GM12891 (cell line): Measurements from ENCODE around the gene RTKN.
"Not testable (repeated sequence)": the region's sequence is repeated elsewhere in the genome, so short reads cannot be mapped to it uniquely, and the experiment has no call there.

Experiments used
- DNase-seq: peaks from one replicate; pipeline ENCODE4 v3.0.0; 2011; ENCODE audit warnings: low spot score; ENCODE audit not compliant: insufficient read length
- FAIRE-seq: peaks from 2 replicates; lab custom pipeline; 2011; peaks lifted over from hg19 to GRCh38; lab: Jason Lieb, UNC
- PAX5 ChIP-seq: IDR thresholded peaks from 2 replicates; pipeline ENCODE4 v1.6.1; 2011; ENCODE audit warnings: low read length, moderate library complexity, mild to moderate bottlenecking; ENCODE audit not compliant: insufficient read depth, severe bottlenecking
- POLR2A ChIP-seq: IDR thresholded peaks from 2 replicates; pipeline ENCODE4 v1.6.1; 2011; ENCODE audit warnings: low read depth, low read length, control low read depth
- POLR2AphosphoS5 ChIP-seq: IDR thresholded peaks from 2 replicates; pipeline ENCODE4 v1.6.1; 2011; ENCODE audit warnings: low read depth, low read length, control low read depth
- POU2F2 ChIP-seq: IDR thresholded peaks from 2 replicates; pipeline ENCODE4 v1.6.1; 2011; ENCODE audit warnings: low read depth, mild to moderate bottlenecking, control low read depth, low read length, moderate library complexity
- SPI1 ChIP-seq: IDR thresholded peaks from 2 replicates; pipeline ENCODE4 v1.6.1; 2011; ENCODE audit warnings: low read depth, low read length, control low read depth
- TAF1 ChIP-seq: IDR thresholded peaks from 2 replicates; pipeline ENCODE4 v1.6.1; 2011; ENCODE audit warnings: low read depth, low read length, control low read depth

Gene RTKN

GRCh38 chr2:74461187-74462053, 19.7 kb upstream of the RTKN start:
- TF ChIP-seq POLR2A, result no peak
- no peak for TF ChIP-seq POU2F2
- TF ChIP-seq PAX5, result no peak
- TF ChIP-seq POLR2AphosphoS5, result no peak
- no peak for TF ChIP-seq TAF1
- TF ChIP-seq SPI1, result no peak
- FAIRE-seq (no peak), DNase-seq (no peak)

GRCh38 chr2:74460187-74460586, 18.4 kb upstream of the RTKN start:
- FAIRE-seq, DNase-seq: not testable (repeated sequence)

- not testable (repeated sequence) for FAIRE-seq, DNase-seq
- TF ChIP-seq POLR2AphosphoS5 (peak; percentile 74), POLR2A (0 out of 2 replicates have a peak, but pooled peaks have one; percentile 33)
Observed at GRCh38 chr2:74459503-74460118, 17.9 kb upstream of the RTKN start.

GRCh38 chr2:74458938-74459363, 17.2 kb upstream of the RTKN start:
- FAIRE-seq (no peak), DNase-seq (no peak)
- no peak for TF ChIP-seq PAX5
- no peak for TF ChIP-seq SPI1
- no peak for TF ChIP-seq POU2F2
- TF ChIP-seq TAF1, result no peak
- no peak for TF ChIP-seq POLR2A
- TF ChIP-seq POLR2AphosphoS5, result no peak

DNA sequence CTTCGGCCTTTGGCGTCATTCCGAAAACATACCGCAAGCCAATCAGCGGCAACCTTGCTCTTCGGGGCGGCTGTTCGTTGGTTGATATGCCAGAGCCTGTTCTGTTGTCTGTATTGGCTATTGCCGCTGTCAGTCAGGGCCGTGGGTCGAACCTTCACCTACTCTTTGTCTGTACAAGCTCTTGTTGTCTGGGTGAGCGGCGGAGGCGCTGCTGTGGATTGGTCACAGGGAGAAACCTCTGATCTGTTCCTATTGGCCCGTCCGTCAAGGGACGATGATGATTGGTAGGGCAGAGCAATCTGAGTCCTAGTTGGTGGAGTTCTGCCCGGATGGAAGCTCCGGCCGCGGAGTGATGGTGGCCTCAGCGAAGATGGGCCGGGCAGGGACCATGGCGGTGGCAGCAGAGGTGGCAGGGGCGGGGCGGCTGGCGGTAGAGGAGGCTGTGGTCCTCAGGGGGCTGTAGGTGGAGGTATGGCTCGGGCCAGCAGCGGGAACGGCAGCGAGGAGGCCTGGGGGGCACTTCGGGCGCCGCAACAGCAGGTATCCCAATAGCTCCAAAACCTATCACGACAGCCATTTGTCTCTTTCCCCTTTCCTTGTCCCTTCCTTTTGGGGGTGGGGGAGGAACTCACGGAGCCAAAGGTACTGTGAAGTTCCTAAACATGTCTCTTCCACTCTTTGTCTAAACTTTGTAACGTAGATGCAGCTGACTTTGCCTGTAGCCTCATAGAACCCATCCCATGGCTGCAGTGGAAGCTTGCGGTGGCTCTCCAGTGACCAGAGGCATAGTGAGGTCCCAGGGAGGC, 16.6 kb upstream of the RTKN start, which contains the start of gene WBP1:
Gene WBP1, plus strand, starts transcription at position 307 of the 806 bp plus-strand sequence. Its CDS starts 165 bp downstream, at position 472.
- TF ChIP-seq POLR2AphosphoS5 (0 out of 2 replicates have a peak, but pooled peaks have one; percentile 7), POLR2A (peak; percentile 55; the same call in 1 of the 2 replicates), SPI1 (no peak), PAX5 (no peak), POU2F2 (0 out of 2 replicates have a peak, but pooled peaks have one; percentile 25), TAF1 (no peak)
- DNase-seq, result peak; percentile 89
- peak; percentile 96 for FAIRE-seq

DNA sequence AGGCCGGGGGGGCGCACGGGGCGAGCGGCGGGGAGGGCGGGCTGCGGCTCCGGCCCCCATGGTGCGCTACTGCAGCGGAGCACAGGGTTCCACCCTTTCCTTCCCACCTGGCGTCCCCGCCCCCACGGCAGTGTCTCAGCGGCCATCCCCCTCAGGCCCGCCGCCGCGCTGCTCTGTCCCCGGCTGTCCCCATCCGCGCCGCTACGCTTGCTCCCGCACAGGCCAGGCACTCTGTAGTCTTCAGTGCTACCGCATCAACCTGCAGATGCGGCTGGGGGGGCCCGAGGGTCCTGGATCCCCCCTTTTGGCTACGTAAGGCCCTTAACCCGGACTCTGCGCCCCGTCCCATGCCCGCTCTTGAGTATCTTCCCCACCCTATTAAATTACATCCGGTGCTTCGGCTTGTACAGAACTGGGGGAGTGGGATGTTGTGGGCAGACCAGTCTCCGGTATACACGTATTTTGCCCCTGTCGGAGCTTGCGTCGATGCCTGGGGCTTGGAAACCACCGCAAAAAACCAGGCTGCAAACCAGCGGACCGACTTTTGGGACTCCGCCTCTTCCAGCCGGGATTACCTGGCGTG, 15.9 kb upstream of the RTKN start:
- FAIRE-seq (no peak), DNase-seq (no peak)

DNA sequence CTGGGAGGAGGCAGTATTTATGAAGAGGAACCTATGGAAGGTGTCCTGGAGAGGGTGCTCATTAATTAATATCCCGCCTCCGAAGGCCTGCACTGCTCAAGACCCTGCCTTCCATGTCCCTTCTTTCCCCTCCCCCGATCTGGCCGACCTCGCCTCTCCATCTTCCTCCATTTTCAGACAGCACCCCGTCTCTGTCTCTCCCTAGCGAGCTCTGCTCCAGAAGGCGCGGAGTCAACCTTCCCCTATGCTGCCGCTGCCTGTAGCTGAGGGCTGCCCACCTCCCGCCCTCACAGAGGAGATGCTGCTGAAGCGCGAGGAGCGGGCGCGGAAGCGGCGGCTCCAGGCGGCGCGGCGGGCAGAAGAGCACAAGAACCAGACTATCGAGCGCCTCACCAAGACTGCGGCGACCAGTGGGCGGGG, 15.4 kb upstream of the RTKN start:
- DNase-seq (no peak), FAIRE-seq (no peak)
- TF ChIP-seq POU2F2, result peak; percentile 61; the same call in 1 of the 2 replicates
- TF ChIP-seq TAF1, result no peak

More for the DNA sequence above, 15.9 kb upstream of the RTKN start:
- TF ChIP-seq TAF1, result peak; percentile 66
- no peak; the same call in 1 of the 2 replicates for TF ChIP-seq POU2F2
- peak; percentile 49; the same call in 1 of the 2 replicates for TF ChIP-seq POLR2AphosphoS5
- TF ChIP-seq SPI1, result no peak

- DNase-seq, result no peak
- TF ChIP-seq POLR2A (peak; percentile 35; the same call in 1 of the 2 replicates), SPI1 (no peak), TAF1 (peak; percentile 43; the same call in 1 of the 2 replicates), POLR2AphosphoS5 (no peak), POU2F2 (peak; percentile 62; the same call in 1 of the 2 replicates), PAX5 (peak; percentile 57)
- FAIRE-seq, result peak; percentile 97
Observed at GRCh38 chr2:74454654-74455511, 13.1 kb upstream of the RTKN start, which contains the start of gene INO80B. Gene INO80B (plus strand): TSS chr2:74455087. CDS start chr2:74455117, 30 bp downstream.
